Measurements from ENCODE around the gene SIRPA. TPM values are rescaled to one million over a fixed set of nuclear protein-coding genes. Genes with fewer than 3 reads are reported as not detected.

Gene SIRPA
- total and polyA plus RNA-seq, 2 of the 8 experiments (the other 6 are each of a cell fraction or from before 2014, with no cell fraction given): 3.9 to 4.3 TPM

DNA sequence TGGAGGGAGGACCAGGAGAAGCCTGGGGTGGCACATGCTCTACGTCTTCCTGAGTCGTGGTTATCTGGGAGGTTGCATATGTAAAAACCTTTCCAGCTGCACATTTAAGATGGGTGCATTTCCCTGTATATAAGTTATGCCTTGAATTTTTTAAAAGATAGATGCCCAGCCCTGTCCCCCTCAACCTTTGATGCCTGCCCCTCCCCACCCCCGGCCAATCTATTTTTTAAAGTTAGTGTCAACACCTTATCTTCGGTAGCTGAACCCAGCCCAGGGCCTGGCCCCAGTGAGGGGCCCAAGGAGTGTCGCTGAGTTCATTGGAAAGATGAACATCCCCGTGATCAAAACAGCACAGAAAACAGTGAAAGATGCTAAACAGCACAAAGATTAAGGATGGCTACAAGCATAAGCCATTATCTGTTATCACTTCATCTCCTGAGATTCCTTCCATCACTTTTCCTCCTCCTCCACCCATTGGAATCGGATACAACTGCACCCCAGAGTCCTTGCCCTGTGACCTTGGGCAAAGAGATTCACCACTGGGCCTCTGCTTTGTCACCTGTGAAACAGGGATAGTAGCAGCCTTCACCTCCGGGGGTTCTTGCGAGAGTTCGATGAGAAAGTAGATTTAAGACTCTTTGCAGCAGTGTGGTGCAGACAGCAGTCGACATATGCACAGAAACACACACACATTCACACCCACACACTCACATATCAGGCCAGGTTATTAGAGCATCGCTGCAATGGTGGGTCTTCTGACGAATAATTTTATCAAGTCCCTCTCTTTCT, 47.5 kb downstream of the SIRPA start:
- POLR2A ChIA-PET (ENCODE audit: partially characterized antibody): interaction anchor here (0.6 kb wide), 1 partner anchor 515 kb away, joined by 3 read pairs; no protein-coding TSS in a partner anchor
- CTCF ChIA-PET (ENCODE audit: partially characterized antibody): interaction anchor here (1.2 kb wide), 1 partner anchor 23 kb away, joined by 4 read pairs; no protein-coding TSS in a partner anchor
- TF ChIP-seq TAF1 (IDR thresholded peaks at IDR 0.05; ENCODE audit: low read depth, low read length) (no peak), POLR2A (IDR thresholded peaks at IDR 0.05; ENCODE audit: control extremely low read depth in 1 of 2, low read depth in 2 of 2, low read length in 2 of 2) (no peak), SAP30 (IDR thresholded peaks at IDR 0.05; ENCODE audit: insufficient read depth, insufficient replicate concordance, low read length) (no peak), SIX5 (IDR thresholded peaks at IDR 0.05; ENCODE audit: low read depth, low read length) (no peak), CHD2 (IDR thresholded peaks at IDR 0.05; ENCODE audit: low read length) (no peak), YY1 (IDR thresholded peaks at IDR 0.05; ENCODE audit: low read depth, low read length) (no peak), BACH1 (IDR thresholded peaks at IDR 0.05; ENCODE audit: low read length) (no peak), POU5F1 (IDR thresholded peaks at IDR 0.05; ENCODE audit: low read depth, low read length) (no peak), CHD1 (IDR thresholded peaks at IDR 0.05; ENCODE audit: low read depth, low read length) (no peak), SRF (IDR thresholded peaks at IDR 0.05; ENCODE audit: low read depth, low read length) (no peak), RAD21 (IDR thresholded peaks at IDR 0.05 in 1 of 2, conservative IDR thresholded peaks at IDR 0.05 in 1 of 2; ENCODE audit: low read depth in 2 of 2, low read length in 2 of 2) (no peak), PHF8 (conservative IDR thresholded peaks at IDR 0.05; ENCODE audit: low read depth, low read length) (no peak), BRCA1 (IDR thresholded peaks at IDR 0.05; ENCODE audit: low read depth, low read length) (no peak), JUND (IDR thresholded peaks at IDR 0.05; ENCODE audit: low read length) (no peak)

More for the DNA sequence above, 47.5 kb downstream of the SIRPA start:
- FAIRE-seq (no peak), DNase-seq (ENCODE audit: low read depth in 1 of 2, low spot score in 2 of 2) (no peak)
- H3K23ac ChIP-seq (ENCODE audit: insufficient read length): no peak overlapping the region
- H4K8ac ChIP-seq (ENCODE audit: extremely low read depth, insufficient read depth, low read length): no peak overlapping the region
- H4K20me1 ChIP-seq (replicated peaks in 1 of 2; ENCODE audit: control insufficient read depth in 1 of 2, insufficient read depth in 2 of 2, low read length in 2 of 2): no peaks in the 10 kb centered on the region
- 90% methylated on average over 13 of the region's 13 CpGs; no CpG with 5 or more reads in 1 of the 2 experiments for WGBS, 2 experiments (ENCODE audit: extremely low coverage in 1 of 2, insufficient coverage in 1 of 2, insufficient read length in 1 of 2, insufficient replicate concordance in 2 of 2, low coverage in 1 of 2, low lambda C conversion rate in 2 of 2, missing lambda C conversion rate in 1 of 2)
- peaks cover 4% of the 10 kb centered on the region; the same call in 1 of the 2 replicates for H3K23me2 ChIP-seq (ENCODE audit: low read depth, low read length)
- H2BK5ac ChIP-seq (ENCODE audit: low read depth, low read length): no peak overlapping the region
- H2AK5ac ChIP-seq (ENCODE audit: low read depth, low read length): no peak overlapping the region
- H2BK12ac ChIP-seq (ENCODE audit: low read depth, low read length): no peak overlapping the region
- H3K27ac ChIP-seq (ENCODE audit: low read depth, low read length): no peak overlapping the region
- H3K27me3 ChIP-seq (replicated peaks in 1 of 4; ENCODE audit: control insufficient read depth in 3 of 4, extremely low read depth in 1 of 4, insufficient read depth in 3 of 4, low read length in 3 of 4): peaks cover 0 to 22% (median 10%) of the 10 kb centered on the region in 4 experiments; a peak in 6 of 7 replicates
- no peak overlapping the region for H3K18ac ChIP-seq (ENCODE audit: extremely low read depth, low read length)
- no peak overlapping the region for H2AFZ ChIP-seq (ENCODE audit: low read length)
- H3K4me3 ChIP-seq (ENCODE audit: extremely low read depth in 1 of 4, insufficient read depth in 2 of 4, low read depth in 3 of 4, low read length in 4 of 4): no peak overlapping the region
- no peak overlapping the region for H2BK120ac ChIP-seq (replicated peaks; ENCODE audit: low read depth, low read length)
- peaks cover 0 to 12% (median 9%) of the 10 kb centered on the region in 4 experiments; a peak in 6 of 7 replicates for H3K4me1 ChIP-seq (replicated peaks in 1 of 4; ENCODE audit: control insufficient read depth in 3 of 4, insufficient read depth in 4 of 4, low read length in 3 of 4)
- H3K79me1 ChIP-seq (ENCODE audit: low read depth, low read length): no peaks in the 10 kb centered on the region
- H3K79me2 ChIP-seq (ENCODE audit: control insufficient read depth in 1 of 2, insufficient read depth in 2 of 2, low read length in 2 of 2): no peaks in the 10 kb centered on the region
- H2BK20ac ChIP-seq (ENCODE audit: low read length): no peak overlapping the region
- H3K14ac ChIP-seq (ENCODE audit: insufficient read length): no peak overlapping the region
- no peaks in the 10 kb centered on the region for H3K9me3 ChIP-seq (ENCODE audit: insufficient read depth in 2 of 2, low read depth in 1 of 2, low read length in 1 of 2)
- H3K36me3 ChIP-seq (ENCODE audit: control insufficient read depth in 2 of 4, insufficient read depth in 4 of 4, low read length in 3 of 4): no peaks in the 10 kb centered on the region
- H3K4ac ChIP-seq (replicated peaks; ENCODE audit: insufficient read length, low read depth, low read length): no peak overlapping the region
- no peak overlapping the region for H4K5ac ChIP-seq (ENCODE audit: insufficient read length, low read depth, low read length)
- no peak overlapping the region for H3K4me2 ChIP-seq (ENCODE audit: insufficient read depth in 1 of 2, low read depth in 2 of 2, low read length in 2 of 2)
- H4K91ac ChIP-seq (replicated peaks; ENCODE audit: insufficient read length, low read length): no peak overlapping the region
- no peak overlapping the region for H3K9ac ChIP-seq (replicated peaks in 1 of 4; ENCODE audit: extremely low read depth in 1 of 4, low read depth in 3 of 4, low read length in 3 of 4)
- no peak overlapping the region for H2BK15ac ChIP-seq (ENCODE audit: low read length)
- H3K56ac ChIP-seq (replicated peaks; ENCODE audit: insufficient read length, low read depth, low read length): no peak overlapping the region
